ENCODE results near the gene ANXA8. TPM values are rescaled to one million over a fixed set of nuclear protein-coding genes. Genes with fewer than 3 reads are reported as not detected.
A peak's percentile ranks its signal among the peaks of the same experiment; 100 is the strongest.
"Not testable (repeated sequence)": the region's sequence is repeated elsewhere in the genome, so short reads cannot be mapped to it uniquely, and the experiment has no call there.

The ANXA8 gene
- polyA plus RNA-seq, 3 donors = 0.20 to 0.21 TPM; not detected in 1

GRCh38 chr10:47465216-47465917 is 18.5 kb downstream of the ANXA8 start:
- DNase-seq (ENCODE audit: low read depth in 3 of 3, low spot score in 2 of 3) = not testable (repeated sequence)

DNA sequence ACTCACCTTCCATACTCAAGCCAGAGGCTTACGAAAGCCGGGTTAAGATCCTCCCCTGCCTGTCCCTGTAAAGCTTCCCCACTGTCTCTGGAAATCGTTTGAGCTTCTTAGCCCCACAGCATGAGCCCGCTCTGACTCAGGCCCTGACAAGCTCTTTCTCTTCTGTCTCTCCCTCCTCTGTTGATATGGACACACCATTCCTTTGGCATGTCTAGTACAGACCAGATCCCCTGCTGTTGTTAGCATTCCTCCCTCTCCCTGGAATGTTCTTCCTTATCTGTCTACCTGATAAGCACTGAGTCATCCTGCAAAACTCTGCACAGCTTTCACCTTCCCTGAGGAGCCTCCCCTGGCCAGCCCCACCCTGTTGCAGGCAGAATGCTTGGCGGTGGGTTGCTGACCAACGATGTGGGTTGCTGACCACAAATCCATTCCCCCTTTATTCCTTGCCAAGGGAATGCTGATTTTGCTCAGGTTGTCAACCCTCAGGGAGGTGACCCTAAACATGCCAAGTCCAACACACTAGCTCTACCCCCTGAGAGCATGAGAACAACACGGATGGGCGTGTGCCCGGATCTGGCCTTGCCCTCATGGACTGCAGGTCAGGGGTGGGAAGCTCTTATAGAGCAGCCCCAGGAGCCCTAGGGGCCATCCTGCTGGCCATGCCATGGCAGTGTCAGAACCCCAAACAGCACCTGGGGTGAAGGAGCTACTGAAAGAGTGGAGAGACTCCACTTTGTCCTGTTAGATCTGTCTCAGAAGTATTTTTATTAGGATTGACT is 21.1 kb downstream of the ANXA8 start:
- DNase-seq (ENCODE audit: low read depth in 3 of 3, low spot score in 2 of 3) = not testable (repeated sequence)

DNA sequence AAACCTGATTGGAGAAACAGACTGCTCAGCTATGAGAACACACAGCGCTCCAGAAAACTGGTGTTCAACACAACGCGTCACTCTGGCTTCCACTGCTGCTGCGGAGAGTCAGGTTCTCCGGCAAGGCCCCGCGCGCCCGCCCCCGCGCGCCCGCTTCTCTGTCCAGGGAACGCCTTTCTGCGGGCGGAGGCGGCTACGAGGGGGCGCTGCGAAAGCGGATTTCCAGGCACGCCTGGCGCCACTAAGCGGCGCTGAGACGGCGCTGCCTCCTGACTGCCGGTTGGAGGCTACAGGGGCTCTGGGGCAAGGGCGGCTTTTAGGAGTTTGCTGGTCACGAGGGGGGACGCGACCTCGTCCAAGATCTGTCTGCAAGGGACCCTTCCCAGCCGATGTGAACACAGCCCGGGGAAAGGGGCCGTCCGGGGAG is 22.6 kb downstream of the ANXA8 start:
- peak in 1 of 3 donors; percentile 30 for DNase-seq (ENCODE audit: low read depth in 3 of 3, low spot score in 2 of 3)

- DNase-seq (ENCODE audit: low read depth in 3 of 3, low spot score in 2 of 3) = no peak
Observed at GRCh38 chr10:47458466-47459154, 25.3 kb downstream of the ANXA8 start.

DNA sequence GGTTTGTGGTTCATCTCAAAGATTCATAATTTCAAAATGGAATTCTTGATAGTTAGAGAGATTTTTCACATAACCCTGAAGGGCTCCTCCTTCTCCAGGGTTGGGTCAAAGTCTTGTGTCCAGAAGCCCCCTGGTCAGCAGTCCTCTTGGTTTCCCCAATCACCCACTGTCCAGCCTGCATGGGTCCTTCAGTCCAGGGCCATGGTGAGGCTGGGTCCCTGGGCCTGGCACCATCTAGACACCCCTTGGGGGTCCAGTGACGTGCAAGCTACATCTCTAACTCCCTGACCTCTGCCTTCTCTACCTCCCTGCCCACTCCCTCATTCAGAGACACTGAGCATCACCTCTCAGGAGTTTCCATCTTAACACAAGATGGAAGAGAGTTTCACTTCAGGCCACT is 26.1 kb downstream of the ANXA8 start:
- DNase-seq (ENCODE audit: low read depth in 3 of 3, low spot score in 2 of 3) = no peak

- DNase-seq (ENCODE audit: low read depth in 3 of 3, low spot score in 2 of 3) = no peak
Observed at GRCh38 chr10:47457528-47457820, 26.4 kb downstream of the ANXA8 start.

GRCh38 chr10:47456794-47457527 is 27.0 kb downstream of the ANXA8 start:
- no peak for DNase-seq (ENCODE audit: low read depth in 3 of 3, low spot score in 2 of 3)

DNA sequence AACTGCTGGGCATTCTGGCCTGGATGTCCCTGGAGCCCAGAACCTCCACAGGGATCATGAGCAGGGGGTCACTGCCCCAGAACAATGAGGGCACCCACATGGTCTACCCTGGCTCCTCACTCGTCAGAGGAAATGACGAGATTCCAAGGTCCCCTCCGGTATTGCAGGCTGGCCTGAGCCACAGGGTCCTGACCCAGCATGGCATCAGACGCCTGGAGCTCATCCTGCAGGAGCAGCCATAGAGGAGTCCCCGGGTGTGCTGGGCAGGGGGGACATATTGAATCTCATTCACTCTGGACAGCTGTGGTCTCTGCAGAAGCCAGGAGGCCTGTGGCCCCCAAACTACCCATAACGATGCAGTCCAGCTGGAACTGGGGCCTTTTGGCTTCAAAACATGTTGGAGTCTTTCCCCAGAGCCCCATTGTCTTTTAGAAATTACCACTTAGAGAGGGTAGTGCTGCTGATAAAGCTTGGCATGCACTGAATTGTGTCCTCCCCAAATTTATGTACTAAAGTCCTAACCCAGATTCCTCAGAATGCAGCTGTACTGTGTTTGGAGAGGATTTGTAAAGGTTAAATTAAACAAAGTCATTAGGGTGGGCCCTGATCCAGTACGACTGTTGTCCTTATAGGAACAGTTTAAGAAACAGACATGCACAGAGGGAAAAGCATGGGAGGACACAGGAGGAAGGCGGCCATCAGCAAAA is 27.7 kb downstream of the ANXA8 start:
- DNase-seq (ENCODE audit: low read depth in 3 of 3, low spot score in 2 of 3) = peak in 2 of 3 donors; percentile 18 to 31

DNA sequence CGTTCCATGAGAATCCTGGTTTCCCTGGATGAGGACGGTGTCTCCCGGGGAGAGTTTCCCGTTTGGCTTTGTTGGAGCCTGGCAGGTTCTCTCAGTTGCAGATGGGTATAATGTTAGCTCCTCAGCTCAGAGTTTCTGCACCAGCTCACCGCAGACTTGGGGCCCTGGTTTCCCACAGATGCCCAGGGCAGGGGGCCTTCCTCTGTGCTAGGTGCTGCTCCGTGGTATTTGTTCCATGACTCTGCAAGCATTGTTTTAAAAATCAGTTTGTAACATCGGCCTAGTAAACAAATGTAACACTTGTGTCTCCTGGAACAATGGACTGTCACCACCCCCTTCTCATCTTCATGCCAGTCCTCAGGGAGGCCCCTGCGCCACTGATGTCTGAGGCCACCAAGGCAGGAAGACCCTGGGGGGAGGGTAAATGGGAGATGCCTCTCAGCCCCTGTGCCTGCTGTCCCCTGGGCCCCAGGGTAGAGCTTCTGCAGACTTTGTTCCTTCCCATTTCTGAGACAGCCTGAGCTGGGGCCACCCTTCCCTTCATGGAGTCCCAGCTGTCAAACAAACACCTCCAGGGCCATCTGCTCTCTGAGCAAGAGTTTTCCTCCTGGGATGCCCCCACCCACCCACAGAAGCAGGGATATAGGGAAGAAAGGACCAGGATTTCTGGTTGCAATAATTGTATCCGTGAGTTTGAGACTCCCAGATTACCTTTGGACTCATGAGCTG is 28.4 kb downstream of the ANXA8 start:
- DNase-seq (ENCODE audit: low read depth in 3 of 3, low spot score in 2 of 3) = not testable (repeated sequence)

DNA sequence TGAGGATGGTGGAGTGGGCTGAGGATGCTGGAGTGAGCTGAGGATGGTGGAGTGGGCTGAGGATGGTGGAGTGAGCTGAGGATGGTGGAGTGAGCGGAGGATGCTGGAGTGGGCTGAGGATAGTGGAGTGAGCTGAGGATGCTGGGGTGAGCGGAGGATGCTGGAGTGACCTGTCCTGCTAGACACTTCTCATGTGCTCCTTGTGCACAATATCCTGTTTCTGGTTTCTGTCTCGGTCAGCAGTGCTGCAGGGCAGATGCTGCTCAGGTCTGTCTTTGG is 29.2 kb downstream of the ANXA8 start:
- no peak for DNase-seq (ENCODE audit: low read depth in 3 of 3, low spot score in 2 of 3)

GRCh38 chr10:47454008-47454779 is 29.7 kb downstream of the ANXA8 start:
- no peak for DNase-seq (ENCODE audit: low read depth in 3 of 3, low spot score in 2 of 3)

GRCh38 chr10:47453141-47454007 is 30.5 kb downstream of the ANXA8 start:
- DNase-seq (ENCODE audit: low read depth in 3 of 3, low spot score in 2 of 3) = no peak

- no peak for DNase-seq (ENCODE audit: low read depth in 3 of 3, low spot score in 2 of 3)
Observed at GRCh38 chr10:47452495-47453140, 31.3 kb downstream of the ANXA8 start.

DNA sequence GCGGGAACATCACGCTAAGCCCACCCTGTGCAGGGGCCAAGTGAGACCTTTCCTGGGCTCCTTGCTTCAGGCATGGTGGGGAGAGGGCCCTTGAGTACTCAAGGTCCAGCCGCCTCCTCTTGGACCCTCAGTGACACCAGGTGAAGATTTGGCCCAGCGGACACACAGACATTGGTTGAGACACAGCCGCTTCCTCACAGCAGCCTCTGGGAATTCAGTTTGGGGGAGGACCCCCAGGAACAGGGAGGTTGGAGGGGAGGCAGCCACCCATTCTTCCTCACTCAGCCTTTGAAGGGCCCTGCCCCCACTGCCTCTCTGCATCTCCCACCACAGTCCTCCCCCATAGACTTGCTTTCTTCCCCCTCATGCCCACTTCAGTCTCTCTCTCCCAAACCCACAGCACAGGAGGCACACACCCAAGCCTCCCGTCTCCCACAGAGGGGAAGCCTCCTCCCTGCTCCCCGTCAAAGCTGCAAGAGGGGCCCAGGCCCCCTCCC is 31.9 kb downstream of the ANXA8 start:
- no peak for DNase-seq (ENCODE audit: low read depth in 3 of 3, low spot score in 2 of 3)

GRCh38 chr10:47451273-47451997 is 32.5 kb downstream of the ANXA8 start:
- DNase-seq (ENCODE audit: low read depth in 3 of 3, low spot score in 2 of 3) = no peak

GRCh38 chr10:47450442-47450841 is 33.5 kb downstream of the ANXA8 start:
- no peak for DNase-seq (ENCODE audit: low read depth in 3 of 3, low spot score in 2 of 3)

- DNase-seq (ENCODE audit: low read depth in 3 of 3, low spot score in 2 of 3) = no peak
Observed at GRCh38 chr10:47449979-47450378, 33.9 kb downstream of the ANXA8 start.

Data from right renal cortex interstitium (tissue), 3 donors.